HG03060 (cell line): ENCODE data around the gene DDX20.
"Not testable (repeated sequence)": the region's sequence is repeated elsewhere in the genome, so short reads cannot be mapped to it uniquely, and the experiment has no call there.

Experiments
- ATAC-seq: cut with Tn5 transposase; IDR thresholded peaks from one replicate; pipeline ENCODE4 v1.9.1; 2021; ENCODE audit warnings: low read depth, moderate number of reproducible peaks; ENCODE audit not compliant: unreplicated experiment

DDX20 gene

DNA sequence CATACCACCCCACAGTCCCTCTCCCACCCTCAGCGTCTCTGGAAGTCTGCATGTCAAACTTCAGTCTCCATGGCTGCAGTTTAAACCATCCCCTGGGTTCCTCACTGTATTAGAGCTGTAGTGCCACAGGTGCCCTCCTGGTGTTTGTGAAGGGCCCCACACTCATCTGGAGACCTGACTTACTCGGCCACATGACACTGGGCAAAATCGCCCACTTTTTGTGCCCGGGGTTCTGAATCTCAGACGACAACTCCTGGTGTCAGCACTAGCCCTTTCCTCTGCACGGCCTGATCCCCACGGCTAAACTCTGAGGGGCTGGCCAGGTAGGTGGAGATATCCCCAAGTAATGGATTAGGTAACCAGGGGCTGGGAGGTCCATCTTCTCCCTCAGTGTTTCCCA, 23.0 kb upstream of the DDX20 start:
- ATAC-seq: no peak

DNA sequence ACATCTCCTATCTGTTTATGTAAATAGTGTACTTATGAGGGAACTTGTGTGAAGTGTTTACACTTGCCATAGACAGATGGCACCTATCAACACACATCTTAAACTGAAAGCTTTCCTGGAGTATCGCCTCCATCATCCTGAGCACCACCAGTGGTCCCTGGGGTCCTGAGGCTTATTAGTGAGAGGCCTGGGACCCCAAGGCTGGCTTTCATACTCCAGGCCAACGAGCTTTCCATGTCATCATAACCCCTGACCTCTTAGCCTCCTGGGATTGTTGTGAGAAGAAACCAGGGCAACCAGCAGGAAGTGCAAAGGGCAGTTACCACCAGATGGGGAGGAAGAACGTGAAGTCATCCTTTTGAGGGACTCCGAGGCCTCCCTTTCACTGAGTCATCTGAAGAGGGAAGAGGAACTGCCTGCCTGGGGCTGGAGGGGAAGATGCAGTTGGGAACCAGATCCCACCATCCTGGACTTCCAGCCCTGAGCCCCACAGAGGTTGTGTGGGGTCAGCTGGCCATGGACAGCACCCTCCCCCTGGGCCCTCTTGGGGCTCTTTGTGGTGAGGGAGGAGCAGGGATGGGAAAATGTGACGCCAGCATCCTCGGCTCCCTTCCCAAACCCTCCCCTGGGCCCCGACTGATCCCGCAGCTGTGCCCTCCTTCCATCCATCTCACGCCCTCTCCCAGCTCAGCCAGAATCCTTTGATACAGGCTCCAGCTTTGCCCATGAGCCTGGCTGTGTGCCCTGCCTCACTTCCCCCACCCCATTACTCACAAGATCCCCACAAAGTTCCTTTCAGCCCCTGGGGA, 22.3 kb upstream of the DDX20 start:
- no peak for ATAC-seq

DNA sequence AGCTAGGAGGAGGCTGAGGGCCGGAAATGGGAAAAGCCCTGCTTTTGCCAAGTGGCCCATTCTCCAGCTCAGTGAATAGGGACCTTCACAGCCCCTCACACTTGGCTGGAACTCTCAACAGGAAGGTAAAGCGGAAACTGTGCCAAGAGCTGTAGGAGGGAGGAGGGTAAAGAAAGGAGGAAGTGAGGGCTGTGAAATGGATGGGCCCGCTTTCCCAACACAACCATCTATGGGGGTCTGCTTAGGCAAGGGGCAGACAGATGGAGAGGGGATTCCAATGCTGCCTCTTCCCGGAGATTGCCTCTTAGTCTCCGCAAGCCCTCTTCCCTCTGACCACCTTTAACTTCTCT, 21.7 kb upstream of the DDX20 start:
- no peak for ATAC-seq

DNA sequence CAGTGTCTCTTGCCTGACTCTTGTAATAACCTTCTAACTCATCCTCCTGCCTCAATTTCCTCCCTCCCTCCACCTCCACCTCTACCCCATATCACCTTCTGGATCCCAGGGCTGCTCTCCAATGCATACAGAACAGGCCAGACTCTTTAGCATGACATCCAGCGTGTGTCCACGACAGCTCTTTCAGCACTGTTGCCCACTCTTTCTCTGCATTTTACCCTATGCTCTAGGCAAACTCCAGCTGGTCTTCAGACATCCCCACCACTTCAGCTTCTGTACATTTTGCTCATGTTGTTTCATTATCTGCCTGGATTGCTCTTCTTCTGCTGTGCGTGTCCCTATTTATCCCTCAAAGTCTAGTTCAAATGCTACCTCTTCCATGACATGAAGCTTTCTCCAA, 21.3 kb upstream of the DDX20 start:
- ATAC-seq: no peak

DNA sequence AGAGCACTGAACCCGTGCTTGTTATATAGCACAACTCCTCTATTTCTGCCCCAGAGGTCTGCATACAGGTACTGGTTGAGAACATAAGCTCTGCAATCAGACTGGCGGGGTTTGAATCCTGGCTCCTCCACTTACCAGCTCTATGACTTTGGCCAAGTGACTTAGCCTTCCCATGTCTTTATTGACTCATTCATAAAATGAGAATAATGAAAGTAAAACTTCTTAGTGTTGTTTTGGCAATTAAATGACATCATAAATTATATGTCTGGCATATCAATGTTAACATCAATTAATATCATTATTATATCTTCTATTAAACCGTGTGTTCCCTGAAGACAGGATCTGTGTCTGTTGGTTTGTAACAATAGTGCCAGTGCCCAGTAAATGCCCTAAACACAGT, 20.8 kb upstream of the DDX20 start:
- ATAC-seq: no peak

DNA sequence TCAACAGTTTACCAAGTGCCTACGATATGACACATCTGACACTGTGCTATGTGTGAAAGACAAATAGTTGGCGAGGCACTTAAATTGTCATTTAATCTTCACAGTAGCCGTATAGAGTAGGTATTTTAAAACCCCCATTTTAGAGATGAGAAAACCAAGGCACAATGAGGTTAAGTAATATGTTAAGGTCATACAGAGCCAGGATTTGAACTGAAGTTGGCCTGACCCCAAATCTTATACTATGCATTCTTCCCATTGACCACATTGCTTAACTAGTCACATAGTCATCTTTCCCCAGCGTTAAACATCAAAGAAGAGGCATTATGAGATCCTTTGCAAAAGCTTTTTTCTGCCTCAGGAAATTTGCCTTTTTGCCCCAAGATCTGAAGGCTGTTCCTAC, 20.4 kb upstream of the DDX20 start:
- ATAC-seq: no peak

DNA sequence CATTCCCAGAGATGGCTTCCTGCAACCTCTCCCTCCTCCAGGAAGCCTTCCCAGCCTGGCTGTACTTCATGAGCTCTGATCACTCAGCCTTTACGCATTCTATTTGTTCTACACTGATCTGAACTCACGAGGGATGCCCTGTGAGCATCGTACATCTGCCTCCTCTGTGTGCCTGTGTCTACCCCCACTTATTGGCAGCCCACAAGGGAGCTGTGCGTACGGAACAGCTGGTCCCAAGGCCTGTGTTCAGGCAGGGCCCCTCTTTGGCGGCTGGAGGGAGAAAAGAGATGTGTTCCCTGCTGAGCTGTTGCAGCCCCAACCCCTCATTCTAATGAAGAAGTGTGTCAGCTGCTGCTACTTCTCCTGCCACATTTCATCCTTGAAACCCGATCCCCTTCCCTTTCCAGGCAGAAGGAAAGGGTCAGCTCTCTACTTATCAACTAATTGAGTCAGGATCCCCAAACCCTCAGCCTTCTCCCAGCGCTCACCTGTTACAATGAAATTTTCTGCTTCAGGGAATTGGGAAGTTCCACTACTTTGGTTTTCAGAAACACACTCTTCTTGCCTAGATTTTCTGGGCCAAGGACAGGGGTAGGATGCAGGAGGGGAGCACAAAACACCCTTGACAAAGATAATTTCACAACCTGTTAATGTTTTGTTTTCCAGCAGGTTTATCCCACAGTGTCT, 19.7 kb upstream of the DDX20 start:
- ATAC-seq: no peak

DNA sequence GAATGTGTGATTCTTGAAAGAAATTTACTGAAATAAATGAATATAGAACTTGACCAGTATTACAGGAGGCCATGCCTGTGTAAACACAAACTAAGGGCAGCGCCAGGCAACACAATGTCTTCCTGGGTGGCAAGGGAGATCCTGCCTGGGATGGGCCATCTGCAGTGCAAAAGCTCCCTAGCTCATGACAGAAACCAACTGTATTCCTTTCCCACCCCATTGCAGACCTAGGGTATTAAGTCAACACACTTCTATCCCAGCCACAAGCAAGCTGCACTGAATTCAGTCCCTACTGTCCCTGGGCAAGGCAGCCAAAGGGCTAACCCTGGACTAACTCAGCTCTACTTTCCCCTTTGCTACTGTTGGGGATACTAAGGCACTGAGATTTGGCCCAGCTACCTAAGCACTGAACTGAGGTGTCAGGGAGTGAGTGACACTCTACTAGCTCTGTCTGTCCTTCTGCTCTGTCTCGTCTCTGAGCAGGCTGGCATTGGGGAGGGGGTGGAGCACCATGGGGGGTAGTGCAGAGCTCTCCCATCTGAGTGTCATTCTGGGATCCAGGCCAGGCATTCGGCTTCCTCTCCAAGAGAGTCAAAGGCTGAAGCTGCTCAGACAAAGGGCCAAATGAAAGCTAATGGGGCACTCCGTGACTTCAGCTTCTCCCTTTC, 19.0 kb upstream of the DDX20 start:
- no peak for ATAC-seq

DNA sequence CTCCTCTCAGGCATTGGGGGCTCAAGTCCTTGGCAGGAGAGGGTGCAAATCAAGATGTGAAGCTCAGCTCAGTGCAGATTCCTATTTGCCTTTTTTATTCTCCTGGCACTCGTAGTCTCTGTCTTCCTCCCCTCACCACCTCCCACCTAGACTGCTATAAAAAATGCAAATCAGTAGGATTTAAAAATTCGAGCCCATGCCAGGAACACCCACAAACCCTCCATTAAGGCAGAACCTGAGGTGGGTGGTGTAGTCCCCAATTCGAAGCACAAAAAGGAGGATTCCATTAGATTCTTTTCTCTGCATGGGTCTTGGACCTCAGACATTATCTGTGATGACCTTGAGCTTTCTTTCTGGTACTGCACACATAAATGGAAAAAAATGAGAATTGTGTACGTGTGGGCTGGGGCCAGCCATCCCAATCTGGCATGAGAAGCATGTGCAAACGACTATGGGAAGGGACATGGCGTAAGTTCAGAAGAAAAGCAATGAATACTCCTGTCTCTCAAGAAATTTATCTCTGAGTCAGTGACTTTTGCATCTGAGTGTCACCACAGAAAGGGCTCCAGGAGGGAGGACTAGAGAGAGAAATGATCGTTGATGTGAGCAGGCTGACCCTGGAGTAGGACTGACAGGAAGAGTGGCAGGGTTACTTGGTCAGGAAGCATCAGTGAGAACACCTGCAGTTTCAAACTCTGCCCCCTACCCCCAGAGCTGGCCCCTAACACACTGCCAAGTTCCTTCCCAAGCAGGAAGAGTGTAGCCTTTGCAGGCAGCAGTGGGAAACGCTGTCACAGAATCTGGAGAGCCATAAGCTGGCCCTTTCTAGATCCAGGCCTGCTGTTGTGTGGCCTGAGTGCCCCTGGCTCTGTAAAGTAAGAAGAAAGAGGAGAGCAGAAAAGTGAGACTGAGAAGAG, 18.2 kb upstream of the DDX20 start:
- no peak for ATAC-seq

DNA sequence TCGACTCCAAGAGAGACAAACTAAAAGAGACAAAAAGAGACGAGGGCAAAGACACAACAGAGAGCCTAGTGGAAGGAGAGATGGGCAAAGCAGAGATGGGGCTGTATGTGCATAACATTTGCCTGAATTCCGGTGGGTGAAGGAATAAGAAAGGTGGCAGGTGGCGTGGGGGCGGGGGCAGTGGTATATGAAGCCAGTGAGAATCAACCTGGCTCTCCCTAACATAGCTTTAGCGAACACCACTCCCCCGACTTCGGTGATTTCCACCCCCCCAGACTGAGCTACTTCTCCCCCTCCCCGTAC, 17.6 kb upstream of the DDX20 start:
- ATAC-seq: no peak

DNA sequence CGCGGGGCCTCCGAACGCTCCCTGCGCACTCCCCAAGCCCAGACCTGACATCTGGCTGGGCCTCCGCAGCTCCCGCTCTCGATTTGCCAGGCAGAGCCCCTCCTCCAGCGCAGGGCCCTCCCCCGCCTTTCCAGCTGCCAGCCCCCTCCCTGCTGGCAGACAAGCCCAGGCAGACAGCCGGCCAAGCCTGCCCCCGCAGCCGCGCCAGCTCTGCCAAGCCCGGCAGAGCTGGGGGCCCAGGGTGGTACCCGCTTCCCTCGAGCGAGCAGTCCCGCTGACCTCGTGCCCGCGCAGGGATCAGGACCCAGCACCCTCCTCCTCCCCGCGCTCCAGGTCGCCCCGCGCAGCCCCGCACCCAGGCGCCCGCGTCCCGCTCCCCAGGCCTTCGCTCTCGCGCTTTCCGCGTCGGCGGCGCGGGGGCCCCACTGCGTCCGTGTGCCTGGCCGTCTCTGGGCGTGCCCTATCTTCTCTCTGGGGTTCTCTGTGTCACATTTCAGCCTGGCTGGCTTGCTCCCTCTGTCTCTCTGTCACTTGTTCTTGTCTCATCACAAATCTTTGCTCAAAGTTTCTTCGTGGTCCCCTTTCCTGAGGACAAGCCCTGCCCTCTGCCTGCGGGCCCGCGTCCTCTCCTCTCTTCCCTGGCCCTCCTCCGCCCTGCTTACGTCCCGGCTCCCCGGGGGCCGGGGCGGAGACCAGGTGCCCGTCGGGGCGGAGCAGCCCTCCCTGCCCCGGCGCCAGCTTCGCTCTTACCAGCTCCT, 17.1 kb upstream of the DDX20 start:
- peak; percentile 19 for ATAC-seq

DNA sequence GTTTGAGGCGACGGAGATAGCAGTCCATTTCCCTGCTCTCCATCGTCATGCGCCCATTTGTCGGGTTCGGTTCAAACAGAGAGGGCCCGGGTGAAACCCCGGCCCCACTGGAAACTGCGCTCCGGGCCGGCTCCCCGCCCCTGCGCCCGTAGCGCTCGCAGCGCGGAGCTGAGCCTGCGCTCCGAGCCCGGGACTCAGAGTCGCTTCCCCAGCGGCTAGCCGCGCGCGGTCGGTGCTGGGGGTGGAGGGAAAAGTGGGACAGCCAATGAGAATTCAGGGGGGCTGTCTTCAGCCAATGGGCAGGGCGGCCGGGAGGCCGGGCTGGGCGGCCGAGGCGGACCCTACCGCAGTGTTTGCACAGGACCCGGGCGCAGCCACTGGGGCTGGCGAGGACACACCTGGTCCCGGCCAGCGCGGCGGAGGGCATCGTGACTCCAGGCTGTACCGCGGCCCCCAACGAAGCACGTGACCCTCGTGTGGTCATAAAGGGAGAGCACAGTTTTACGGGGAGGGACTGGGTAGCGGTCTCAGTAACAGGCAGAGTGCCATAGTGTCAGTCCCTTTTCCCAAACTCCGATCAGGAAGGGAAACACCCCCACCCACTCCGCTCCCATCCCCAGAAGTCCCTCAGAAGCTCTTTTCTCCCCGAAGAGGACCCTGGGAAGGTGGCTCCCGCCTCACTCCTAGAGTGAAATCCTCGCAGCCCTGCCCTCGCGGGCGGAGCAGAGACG, 16.3 kb upstream of the DDX20 start, which contains the start of gene INKA2:
Gene INKA2 (minus strand): TSS at position 202 of the 731 bp plus-strand sequence. CDS start 153 bp downstream, at position 49.
- ATAC-seq: peak; percentile 54

DNA sequence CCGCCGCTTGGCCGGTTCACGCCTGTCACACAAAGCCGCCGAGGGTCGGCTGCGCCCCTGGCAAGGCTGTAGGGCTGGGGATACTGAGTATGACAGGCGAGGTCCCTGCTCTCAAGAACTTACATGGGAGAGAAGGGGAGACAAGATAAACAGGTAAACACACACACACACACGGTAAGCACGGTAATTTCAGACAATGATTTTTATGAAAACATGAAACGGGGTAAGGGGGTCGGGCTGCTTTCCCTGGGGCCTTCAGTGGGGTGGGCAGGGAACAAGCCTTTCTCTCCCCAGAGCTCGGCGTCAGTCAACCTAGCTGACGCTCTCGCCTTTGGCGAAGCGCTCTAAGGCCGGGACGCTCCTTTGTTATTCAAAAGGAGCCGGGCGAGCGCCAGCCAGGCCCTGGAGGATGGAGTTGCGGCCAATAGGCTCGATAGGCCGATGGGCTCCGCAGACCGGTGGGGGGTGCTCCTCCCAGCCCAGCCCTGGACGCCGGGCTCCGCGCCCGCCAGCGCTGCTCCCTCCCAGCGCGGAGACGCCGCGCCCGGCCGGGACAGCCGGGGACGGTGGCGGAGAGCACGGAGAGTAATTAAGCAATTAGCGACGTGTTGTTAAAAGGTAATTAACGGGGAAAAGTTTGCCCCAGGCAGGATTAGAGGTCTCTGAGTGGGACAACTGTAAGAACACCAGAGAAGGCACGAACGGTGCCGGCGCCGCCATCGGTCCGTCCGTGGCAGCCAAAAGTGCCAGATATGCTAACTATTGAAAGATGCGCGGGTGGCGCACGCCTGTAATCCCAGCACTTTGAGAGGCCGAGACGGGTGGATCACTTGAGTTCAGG, 15.6 kb upstream of the DDX20 start:
- no peak for ATAC-seq

DNA sequence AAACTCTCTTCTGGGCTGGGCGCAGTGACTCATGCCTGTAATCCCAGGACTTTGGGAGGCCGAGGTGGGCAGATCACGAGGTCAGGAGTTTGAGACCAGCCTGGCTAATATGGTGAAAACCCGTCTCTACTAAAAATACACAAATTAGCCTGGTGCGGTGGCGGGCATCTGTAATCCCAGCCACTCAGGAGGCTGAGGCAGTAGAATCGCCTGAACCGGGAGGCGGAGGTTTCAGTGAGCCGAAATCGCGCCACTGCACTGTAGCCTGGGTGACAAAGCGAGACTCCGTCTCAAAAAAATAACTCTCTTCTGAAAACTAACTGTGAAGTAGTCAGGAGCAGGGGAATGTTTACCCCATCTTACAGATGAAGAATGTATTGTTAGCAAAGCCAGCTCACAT, 13.4 kb upstream of the DDX20 start:
- not testable (repeated sequence) for ATAC-seq

DNA sequence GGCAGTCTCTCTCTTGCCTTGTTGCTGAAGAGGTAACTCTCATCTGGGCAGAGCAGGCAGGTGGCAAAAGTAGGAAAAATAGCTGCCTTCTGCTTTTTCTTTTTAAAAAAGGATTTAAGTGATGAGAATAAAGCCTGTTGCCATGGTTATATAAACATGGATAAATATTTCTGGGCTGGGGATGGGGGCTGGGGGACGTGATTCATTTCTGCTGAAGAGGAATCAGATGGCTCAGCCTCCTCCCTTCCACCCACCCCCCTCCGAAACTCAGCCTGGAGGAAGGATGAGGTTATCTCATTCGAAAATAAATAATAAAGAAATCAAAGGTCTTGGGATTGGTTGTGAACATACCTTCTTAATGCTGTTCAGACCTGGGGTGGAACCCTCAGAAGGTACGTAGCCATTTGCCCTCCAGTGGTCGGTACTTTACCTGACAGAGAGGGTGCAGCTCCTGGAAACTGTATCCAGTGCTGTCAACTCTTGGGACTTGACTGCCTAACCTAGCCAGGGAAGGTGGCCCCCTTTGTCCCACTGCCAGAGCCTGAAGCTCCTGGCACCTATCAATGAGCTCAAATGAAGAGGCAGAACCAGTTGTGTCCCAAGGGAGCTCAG, 12.7 kb upstream of the DDX20 start:
- no peak for ATAC-seq

DNA sequence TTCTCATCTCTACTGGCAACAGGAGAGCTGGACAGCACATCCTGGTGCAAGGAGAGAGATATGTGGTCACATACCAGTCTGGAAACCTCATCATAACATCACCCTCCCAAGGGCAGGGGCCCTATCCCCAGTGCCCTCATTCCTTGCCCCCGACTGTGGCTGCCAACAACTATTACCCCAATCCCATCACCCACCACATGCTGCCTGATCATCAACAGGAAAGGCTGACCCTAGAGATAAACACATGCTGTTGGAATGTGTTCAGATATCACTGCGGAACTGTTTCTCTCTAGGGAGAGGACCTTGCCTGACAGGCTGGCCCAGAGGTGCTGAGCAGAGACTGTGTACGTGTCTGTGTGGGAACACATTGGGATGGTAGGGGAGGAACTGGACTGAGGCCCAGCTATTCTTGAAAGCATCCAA, 12.0 kb upstream of the DDX20 start:
- no peak for ATAC-seq

DNA sequence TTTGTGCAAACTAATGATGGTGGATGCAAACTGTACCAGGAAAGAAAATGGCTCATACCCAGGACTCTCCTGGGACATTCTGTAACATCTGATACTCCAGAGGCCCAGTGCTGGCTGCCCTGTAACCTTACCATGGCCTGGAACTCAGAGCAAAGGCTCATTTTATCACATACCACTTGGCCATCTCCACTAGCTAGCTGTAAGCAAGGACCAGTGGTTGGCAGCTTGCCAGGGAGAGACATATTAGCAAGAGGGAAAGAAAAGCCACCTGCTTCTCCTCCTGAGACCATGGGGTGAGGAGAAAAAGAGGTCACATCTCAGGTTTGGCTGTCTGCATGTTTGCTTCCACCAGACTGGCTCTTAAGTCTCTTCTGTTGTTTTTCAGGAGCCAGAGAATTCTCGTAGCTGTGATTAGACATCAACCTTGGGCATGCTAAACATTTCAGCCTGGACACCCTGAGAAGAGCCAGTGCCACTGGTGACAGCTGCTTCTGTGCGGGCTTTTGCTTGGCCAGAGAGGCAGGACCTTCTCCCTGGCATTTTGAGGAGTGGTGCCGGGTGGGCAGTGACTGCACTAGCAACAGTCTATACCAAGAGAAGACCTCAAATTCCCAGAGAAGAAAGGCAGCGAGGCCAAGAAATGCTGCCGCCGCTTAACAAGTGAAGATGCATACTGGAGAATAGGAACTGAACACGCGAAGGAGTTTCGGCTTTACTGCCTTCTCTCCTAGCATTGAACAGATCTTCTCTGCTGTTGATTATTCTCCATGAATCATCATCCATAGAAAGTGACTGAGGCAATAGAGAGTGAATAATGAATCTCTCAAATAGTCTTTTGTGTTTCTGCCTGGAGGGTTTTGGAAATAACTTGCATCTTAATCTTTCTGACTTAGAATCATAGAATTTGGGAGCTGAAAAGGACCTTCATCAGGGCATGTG, 9.8 kb upstream of the DDX20 start:
- no peak for ATAC-seq
